GM06990 (cell line): Measurements from ENCODE around the gene MYEOV.
A peak's percentile ranks its signal among the peaks of the same experiment; 100 is the strongest.

Source experiments
- DNase-seq: peaks from one replicate; pipeline ENCODE4 v3.0.0-alpha.2; 2011; ENCODE audit not compliant: insufficient read length; ENCODE audit errors: extremely low read depth
- H3K27me3 ChIP-seq: replicated peaks from 2 replicates; pipeline ENCODE4 v1.6.0; 2011; ENCODE audit warnings: low read length; ENCODE audit not compliant: control insufficient read depth, insufficient read depth
- H3K36me3 ChIP-seq: 2 replicates; pipeline ENCODE4 v1.5.1; 2011; ENCODE audit warnings: low read length; ENCODE audit not compliant: control insufficient read depth, insufficient read depth
- H3K4me3 ChIP-seq: replicated peaks from 2 replicates; pipeline ENCODE4 v1.5.1; 2011; ENCODE audit warnings: low read depth, mild to moderate bottlenecking, control low read depth, low read length
- CTCF ChIP-seq: IDR thresholded peaks from 2 replicates; pipeline ENCODE4 v1.5.1; 2011; ENCODE audit warnings: low read length, control low read depth, mild to moderate bottlenecking, inconsistent platforms; ENCODE audit not compliant: insufficient read depth, poor library complexity, severe bottlenecking

MYEOV gene

DNA sequence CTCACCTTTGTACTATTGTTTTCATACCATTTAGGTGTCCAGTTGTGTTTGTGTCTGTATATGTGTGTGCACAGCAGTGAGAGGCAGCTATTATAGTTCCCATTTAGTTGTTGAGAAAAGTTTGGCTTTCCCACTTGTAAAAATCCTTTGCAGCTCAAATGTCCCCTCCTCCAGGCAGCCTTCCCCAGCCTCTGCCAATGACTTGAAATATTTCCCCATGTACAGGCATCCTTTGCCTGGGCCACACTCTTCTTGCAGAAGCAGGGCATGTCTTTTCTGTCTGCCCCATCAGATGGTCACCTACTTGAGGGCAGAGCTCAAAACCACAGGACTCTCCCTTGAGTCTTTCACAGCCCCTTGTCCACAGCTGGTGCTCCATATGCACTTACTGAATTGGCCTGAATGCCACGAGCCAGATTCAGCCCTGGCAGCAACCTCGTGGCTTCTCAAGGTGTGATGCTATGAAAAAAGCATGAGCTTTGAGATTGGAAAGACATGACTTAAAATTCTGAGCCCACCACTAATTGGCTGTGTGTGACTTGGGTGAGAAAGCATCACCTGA is 39.3 kb downstream of the MYEOV start:
- no peak for DNase-seq
- no peaks in the 10 kb centered on the region for H3K27me3 ChIP-seq

GRCh38 chr11:69333879-69334278 is 39.9 kb downstream of the MYEOV start:
- no peaks in the 10 kb centered on the region for H3K36me3 ChIP-seq
- no peaks in the 10 kb centered on the region for H3K27me3 ChIP-seq
- H3K4me3 ChIP-seq: no peak overlapping the region
- TF ChIP-seq CTCF: no peak
- no peak for DNase-seq

More for the DNA sequence above, 39.3 kb downstream of the MYEOV start:
- TF ChIP-seq CTCF: no peak
- Histone ChIP-seq H3K36me3 (no peaks in the 10 kb centered on the region), H3K4me3 (no peak overlapping the region)

DNA sequence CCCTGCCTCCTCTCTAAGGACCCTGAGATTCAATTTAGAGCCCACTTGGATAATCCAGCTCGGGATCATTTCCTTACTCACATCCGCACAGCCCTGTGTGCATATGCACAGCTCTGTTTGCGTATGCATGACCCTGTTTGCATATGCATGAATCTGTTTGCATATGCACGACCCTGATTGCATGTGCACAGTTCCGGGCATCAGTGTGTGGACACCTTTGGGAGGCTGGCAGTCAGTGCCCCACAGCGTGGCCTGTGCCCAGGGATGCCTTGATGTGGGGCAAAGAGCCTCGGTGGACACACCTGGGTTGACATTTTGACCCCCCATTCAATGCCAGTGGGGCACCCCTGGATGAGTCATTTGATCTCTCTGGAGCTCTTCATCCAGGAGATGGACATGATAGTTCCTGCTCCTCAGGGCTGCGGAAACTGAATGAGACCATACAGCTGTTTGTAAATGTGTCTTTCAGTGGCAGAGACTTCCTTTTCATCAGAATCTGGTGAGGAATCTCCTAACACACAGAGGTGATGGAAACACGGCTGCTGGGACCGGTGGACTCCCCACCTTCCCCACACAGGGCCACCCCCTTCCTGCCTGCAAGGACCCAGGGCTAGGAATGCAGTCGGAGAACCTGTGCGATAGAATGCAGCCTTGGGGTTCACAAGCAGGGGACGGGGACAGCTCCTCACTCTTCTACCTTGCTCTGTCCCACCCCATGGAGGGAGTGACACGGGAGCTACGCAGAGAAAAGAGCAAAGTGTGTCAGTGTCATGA is 41.2 kb downstream of the MYEOV start:
- TF ChIP-seq CTCF: no peak
- H3K4me3 ChIP-seq: no peak overlapping the region
- H3K27me3 ChIP-seq: no peaks in the 10 kb centered on the region
- DNase-seq: no peak
- no peaks in the 10 kb centered on the region for H3K36me3 ChIP-seq

- DNase-seq: no peak
- Histone ChIP-seq H3K27me3 (no peaks in the 10 kb centered on the region), H3K4me3 (no peak overlapping the region), H3K36me3 (no peaks in the 10 kb centered on the region)
- TF ChIP-seq CTCF: no peak
Observed at GRCh38 chr11:69335781-69336405, 41.9 kb downstream of the MYEOV start.

GRCh38 chr11:69337211-69337721 is 43.3 kb downstream of the MYEOV start:
- no peaks in the 10 kb centered on the region for H3K36me3 ChIP-seq
- TF ChIP-seq CTCF: no peak
- no peak overlapping the region for H3K4me3 ChIP-seq
- H3K27me3 ChIP-seq: no peaks in the 10 kb centered on the region
- peak; percentile 58 for DNase-seq
